KMS-11 (cell line): ENCODE results near the gene ZBTB48.
A peak's percentile ranks its signal among the peaks of the same experiment; 100 is the strongest.
"Not testable (repeated sequence)": the region's sequence is repeated elsewhere in the genome, so short reads cannot be mapped to it uniquely, and the experiment has no call there.

ENCODE experiments used
- H2AFZ ChIP-seq: fragments of 200-600 bp; sonication (generic); 2 replicates; pipeline ENCODE4 v1.6.1; 2016; ENCODE audit warnings: antibody characterized with exemption, mixed run types, low read depth
- H3K27ac ChIP-seq: fragments of 200-600 bp; sonication (generic); 2 replicates; pipeline ENCODE4 v1.6.1; 2016; ENCODE audit warnings: mild to moderate bottlenecking, mixed run types
- H3K27me3 ChIP-seq: fragments of 200-600 bp; sonication (generic); 2 replicates; pipeline ENCODE4 v1.6.1; 2017; ENCODE audit warnings: mild to moderate bottlenecking, low read depth, mixed run types, moderate library complexity; ENCODE audit not compliant: insufficient read depth
- H3K36me3 ChIP-seq: fragments of 200-600 bp; sonication (generic); 2 replicates; pipeline ENCODE4 v1.6.1; 2017; ENCODE audit warnings: mild to moderate bottlenecking, mixed run types; ENCODE audit not compliant: insufficient read depth
- H3K4me1 ChIP-seq: fragments of 200-600 bp; sonication (generic); 2 replicates; pipeline ENCODE4 v1.6.1; 2016; ENCODE audit warnings: mild to moderate bottlenecking, low read depth, mixed run types; ENCODE audit not compliant: poor library complexity, severe bottlenecking
- H3K4me2 ChIP-seq: fragments of 200-600 bp; sonication (generic); 2 replicates; pipeline ENCODE4 v1.7.0; 2016; ENCODE audit warnings: mild to moderate bottlenecking, mixed run types
- H3K4me3 ChIP-seq: fragments of 200-600 bp; sonication (generic); IDR thresholded peaks from 2 replicates; pipeline ENCODE4 v1.6.1; 2017; ENCODE audit warnings: low read depth, low read length, mixed read lengths; ENCODE audit not compliant: insufficient read depth
- H3K79me2 ChIP-seq: fragments of 200-600 bp; sonication (generic); 2 replicates; pipeline ENCODE4 v1.6.1; 2016; ENCODE audit warnings: low read depth, mixed run types; ENCODE audit not compliant: insufficient read depth
- H3K9ac ChIP-seq: fragments of 200-600 bp; sonication (generic); 2 replicates; pipeline ENCODE4 v1.6.1; 2016; ENCODE audit warnings: mild to moderate bottlenecking, mixed run types
- H4K20me1 ChIP-seq: fragments of 200-600 bp; sonication (generic); 2 replicates; pipeline ENCODE4 v1.6.1; 2016; ENCODE audit warnings: mild to moderate bottlenecking, mixed run types; ENCODE audit not compliant: insufficient read depth
- CTCF ChIP-seq: fragments of 200-600 bp; sonication (generic); conservative IDR thresholded peaks from 2 replicates; pipeline ENCODE4 v1.6.1; 2017; ENCODE audit warnings: low read depth, mild to moderate bottlenecking, antibody characterized with exemption, low read length, moderate library complexity, mixed read lengths

ZBTB48 gene

GRCh38 chr1:6632588-6633514 is 53.1 kb downstream of the ZBTB48 start:
- Histone ChIP-seq H3K79me2 (no peaks in the 10 kb centered on the region), H3K4me2 (no peak overlapping the region), H2AFZ (no peak overlapping the region), H3K27me3 (no peaks in the 10 kb centered on the region), H3K4me1 (no peaks in the 10 kb centered on the region), H3K27ac (no peak overlapping the region), H3K9ac (no peak overlapping the region), H3K36me3 (no peaks in the 10 kb centered on the region), H3K4me3 (no peak overlapping the region), H4K20me1 (no peaks in the 10 kb centered on the region)
- no peak for TF ChIP-seq CTCF

- Histone ChIP-seq H3K4me1 (no peaks in the 10 kb centered on the region), H3K27ac (no peak overlapping the region), H3K36me3 (peaks cover 5% of the 10 kb centered on the region; the same call in 1 of the 2 replicates), H2AFZ (no peak overlapping the region), H3K4me3 (no peak overlapping the region), H4K20me1 (no peaks in the 10 kb centered on the region), H3K9ac (no peak overlapping the region), H3K4me2 (no peak overlapping the region), H3K79me2 (no peaks in the 10 kb centered on the region), H3K27me3 (no peaks in the 10 kb centered on the region)
- peak; percentile 31; the same call in 1 of the 2 replicates for TF ChIP-seq CTCF
These were observed 54.7 kb downstream of the ZBTB48 start for GRCh38 chr1:6634371-6635052.

GRCh38 chr1:6635161-6635909 is 55.5 kb downstream of the ZBTB48 start:
- Histone ChIP-seq H3K4me3 (no peak overlapping the region), H3K4me1 (no peaks in the 10 kb centered on the region), H3K79me2 (no peaks in the 10 kb centered on the region), H3K27ac (no peak overlapping the region), H2AFZ (no peak overlapping the region), H3K27me3 (no peaks in the 10 kb centered on the region), H4K20me1 (no peaks in the 10 kb centered on the region), H3K9ac (no peak overlapping the region), H3K36me3 (peaks cover 5% of the 10 kb centered on the region; the same call in 1 of the 2 replicates), H3K4me2 (no peak overlapping the region)
- TF ChIP-seq CTCF = no peak

- no peaks in the 10 kb centered on the region for H3K4me1 ChIP-seq
- H3K9ac ChIP-seq = no peak overlapping the region
- peaks cover 5% of the 10 kb centered on the region; the same call in 1 of the 2 replicates for H3K36me3 ChIP-seq
- no peak overlapping the region for H3K4me3 ChIP-seq
- H3K4me2 ChIP-seq = no peak overlapping the region
- no peaks in the 10 kb centered on the region for H3K79me2 ChIP-seq
- no peaks in the 10 kb centered on the region for H3K27me3 ChIP-seq
- no peak overlapping the region for H3K27ac ChIP-seq
- TF ChIP-seq CTCF = no peak
- H2AFZ ChIP-seq = no peak overlapping the region
- no peaks in the 10 kb centered on the region for H4K20me1 ChIP-seq
These were observed 56.3 kb downstream of the ZBTB48 start for GRCh38 chr1:6635910-6636760.

- not testable (repeated sequence) for H4K20me1 ChIP-seq, H3K27ac ChIP-seq, H3K4me3 ChIP-seq, H3K79me2 ChIP-seq, H3K27me3 ChIP-seq, H3K4me2 ChIP-seq, H3K36me3 ChIP-seq, H3K9ac ChIP-seq, H3K4me1 ChIP-seq, H2AFZ ChIP-seq
These were observed 57.0 kb downstream of the ZBTB48 start for GRCh38 chr1:6636778-6637177.
